Esophagus squamous epithelium (tissue), 5 donors: ENCODE data around the gene FOXO3. TPM values are rescaled to one million over a fixed set of nuclear protein-coding genes. Genes with fewer than 3 reads are reported as not detected.

Source experiments
- DNase-seq: peaks from one replicate; lab custom pipeline; 2025; lab: John Stamatoyannopoulos, UW
- H3K27ac ChIP-seq, 4 donors: fragments of 200-600 bp; sonication (generic); one replicate each; pipeline ENCODE4 v1.5.1; 2016 to 2019; ENCODE audit warnings: mild to moderate bottlenecking in 1 of 4
- H3K27me3 ChIP-seq, 4 donors: fragments of 200-600 bp; sonication (generic); 1 replicate in 3 of 4; 2 replicates in 1 of 4; pipeline versions ENCODE4 v1.5.1 to v1.6.0; 2017 to 2021; ENCODE audit warnings: antibody characterized with exemption in 1 of 4
- H3K36me3 ChIP-seq, 3 donors: fragments of 200-600 bp; sonication (generic); one replicate each; pipeline ENCODE4 v1.5.1; 2016 to 2019
- H3K4me1 ChIP-seq, 3 donors: fragments of 200-600 bp; sonication (generic); one replicate each; pipeline ENCODE4 v1.5.1; 2017 to 2019
- H3K4me3 ChIP-seq, 4 donors: fragments of 200-600 bp; sonication (generic); 1 replicate in 3 of 4; 2 replicates in 1 of 4; pipeline ENCODE4 v1.5.1; 2016 to 2019; ENCODE audit warnings: mild to moderate bottlenecking in 2 of 4, moderate library complexity in 1 of 4
- H3K9me3 ChIP-seq, 3 donors: fragments of 200-600 bp; sonication (generic); one replicate each; pipeline ENCODE4 v1.5.1; 2016 to 2019
- POLR2A ChIP-seq, 4 donors: fragments of 450-650 bp; IDR thresholded peaks; one replicate each; pipeline ENCODE4 v1.6.1; 2017; ENCODE audit warnings: antibody characterized with exemption in 4 of 4, mild to moderate bottlenecking in 4 of 4, moderate library complexity in 3 of 4
- WGBS, 2 donors: methylation state at CpG; one replicate each; pipeline ENCODE4 v1.1.5; 2018; 5-methylcytosine and 5-hydroxymethylcytosine counted together
- intact Hi-C: fragments of 100-400 bp; cut with DNase I; formaldehyde crosslinking; loops from one replicate; pipeline ENCODE4 v1.15.0; 2022
- total RNA-seq, 4 donors: library from RNA; depleted of rRNA; stranded (reverse); fragments of >200 nt; gene quantifications; one replicate each; pipeline ENCODE4 v1.1.0, GENCODE V29; 2016
- TF ChIP-seq, protein P1 (sequence below), 6 experiments: fragments of 450-650 bp in 4 of 6; fragments of 200-600 bp in 2 of 6; sonication (generic) in 2 of 6; IDR thresholded peaks; one replicate each; pipeline ENCODE4 v1.5.1; 2016 to 2019; ENCODE audit warnings: antibody characterized with exemption in 6 of 6, mild to moderate bottlenecking in 4 of 6, moderate library complexity in 4 of 6
- donor health status: DM: yes; HTN: yes; CAD: no.

FOXO3 gene
- total RNA-seq, 4 donors from 2014 or later: 30.3 to 80.7 (median 34.3) TPM

DNA sequence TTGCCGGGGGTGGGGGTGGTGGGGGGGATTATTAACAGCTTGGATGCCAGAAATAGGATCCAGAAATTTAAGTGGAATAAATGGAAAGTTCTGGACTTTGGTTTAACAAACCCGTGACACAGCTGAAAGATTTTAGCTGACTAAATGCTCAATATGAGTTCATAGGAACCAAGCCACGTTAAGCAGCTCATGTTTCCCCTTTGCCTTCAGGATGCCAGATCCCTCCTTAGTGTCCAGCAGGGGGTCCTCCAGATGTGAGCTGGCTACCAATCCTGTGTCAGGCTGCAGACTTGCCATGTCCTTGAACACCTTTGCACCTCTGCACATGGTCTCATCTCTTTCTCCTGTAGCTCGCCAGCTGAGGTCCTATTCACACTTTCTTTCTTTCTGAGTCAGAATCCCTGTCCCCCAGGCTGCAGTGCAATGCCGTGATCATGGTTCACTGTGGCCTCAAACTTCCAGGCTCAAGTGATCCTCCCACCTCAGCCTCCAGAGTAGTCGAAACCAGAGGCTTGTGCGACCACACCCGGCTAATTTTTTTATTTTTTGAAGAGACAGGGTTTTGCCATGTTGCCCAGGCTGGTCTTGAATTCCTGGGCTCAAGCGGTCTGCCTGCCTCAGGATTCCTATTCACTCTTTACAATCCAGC lies 154.2 kb downstream of the FOXO3 start:
- intact Hi-C loops: no loop called here
- TF ChIP-seq, protein P1, sequence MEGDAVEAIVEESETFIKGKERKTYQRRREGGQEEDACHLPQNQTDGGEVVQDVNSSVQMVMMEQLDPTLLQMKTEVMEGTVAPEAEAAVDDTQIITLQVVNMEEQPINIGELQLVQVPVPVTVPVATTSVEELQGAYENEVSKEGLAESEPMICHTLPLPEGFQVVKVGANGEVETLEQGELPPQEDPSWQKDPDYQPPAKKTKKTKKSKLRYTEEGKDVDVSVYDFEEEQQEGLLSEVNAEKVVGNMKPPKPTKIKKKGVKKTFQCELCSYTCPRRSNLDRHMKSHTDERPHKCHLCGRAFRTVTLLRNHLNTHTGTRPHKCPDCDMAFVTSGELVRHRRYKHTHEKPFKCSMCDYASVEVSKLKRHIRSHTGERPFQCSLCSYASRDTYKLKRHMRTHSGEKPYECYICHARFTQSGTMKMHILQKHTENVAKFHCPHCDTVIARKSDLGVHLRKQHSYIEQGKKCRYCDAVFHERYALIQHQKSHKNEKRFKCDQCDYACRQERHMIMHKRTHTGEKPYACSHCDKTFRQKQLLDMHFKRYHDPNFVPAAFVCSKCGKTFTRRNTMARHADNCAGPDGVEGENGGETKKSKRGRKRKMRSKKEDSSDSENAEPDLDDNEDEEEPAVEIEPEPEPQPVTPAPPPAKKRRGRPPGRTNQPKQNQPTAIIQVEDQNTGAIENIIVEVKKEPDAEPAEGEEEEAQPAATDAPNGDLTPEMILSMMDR (IDR thresholded peaks at IDR 0.05): no peak
- no peak for TF ChIP-seq POLR2A (IDR thresholded peaks at IDR 0.05)
- no peaks in the 10 kb centered on the region for H3K27me3 ChIP-seq
- H3K4me1 ChIP-seq: peaks cover 19 to 31% (median 28%) of the 10 kb centered on the region in 3 donors
- peak overlapping the region in 2 of 4 donors; percentile 16 to 60 for H3K27ac ChIP-seq
- H3K9me3 ChIP-seq: no peaks in the 10 kb centered on the region
- H3K36me3 ChIP-seq: no peaks in the 10 kb centered on the region
- 57 to 73% methylated on average over 5 to 9 of the region's 9 CpGs for WGBS, 2 donors
- H3K4me3 ChIP-seq: no peak overlapping the region
- DNase-seq: no peak

DNA sequence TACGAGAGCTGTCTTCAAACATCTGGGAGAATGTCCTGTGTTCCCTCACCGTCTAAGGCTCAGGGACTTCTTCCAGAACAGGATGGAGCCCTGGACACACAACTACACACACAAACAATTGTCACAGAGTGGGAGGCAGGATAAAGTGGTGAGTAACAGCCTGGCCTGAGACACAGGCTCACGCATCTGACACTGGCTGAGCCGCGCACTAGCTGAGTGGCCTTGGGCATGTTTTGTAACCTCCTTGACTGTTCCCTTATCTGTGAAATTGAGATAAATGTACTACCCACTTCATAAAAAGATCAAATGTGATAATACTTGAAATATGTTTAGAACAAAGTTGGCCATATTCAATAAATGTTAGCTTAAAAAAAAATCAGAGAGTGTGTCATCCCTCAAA lies 155.1 kb downstream of the FOXO3 start:
- Histone ChIP-seq H3K36me3 (no peaks in the 10 kb centered on the region), H3K27ac (no peak overlapping the region), H3K4me3 (no peak overlapping the region), H3K27me3 (no peaks in the 10 kb centered on the region), H3K4me1 (peaks cover 19 to 25% (median 21%) of the 10 kb centered on the region in 3 donors), H3K9me3 (no peaks in the 10 kb centered on the region)
- TF ChIP-seq, protein P1 (IDR thresholded peaks at IDR 0.05): no peak
- TF ChIP-seq POLR2A (IDR thresholded peaks at IDR 0.05): no peak
- no peak for DNase-seq
- intact Hi-C loops: no loop called here
- 83 to 86% methylated on average over 5 of the region's 5 CpGs for WGBS, 2 donors

DNA sequence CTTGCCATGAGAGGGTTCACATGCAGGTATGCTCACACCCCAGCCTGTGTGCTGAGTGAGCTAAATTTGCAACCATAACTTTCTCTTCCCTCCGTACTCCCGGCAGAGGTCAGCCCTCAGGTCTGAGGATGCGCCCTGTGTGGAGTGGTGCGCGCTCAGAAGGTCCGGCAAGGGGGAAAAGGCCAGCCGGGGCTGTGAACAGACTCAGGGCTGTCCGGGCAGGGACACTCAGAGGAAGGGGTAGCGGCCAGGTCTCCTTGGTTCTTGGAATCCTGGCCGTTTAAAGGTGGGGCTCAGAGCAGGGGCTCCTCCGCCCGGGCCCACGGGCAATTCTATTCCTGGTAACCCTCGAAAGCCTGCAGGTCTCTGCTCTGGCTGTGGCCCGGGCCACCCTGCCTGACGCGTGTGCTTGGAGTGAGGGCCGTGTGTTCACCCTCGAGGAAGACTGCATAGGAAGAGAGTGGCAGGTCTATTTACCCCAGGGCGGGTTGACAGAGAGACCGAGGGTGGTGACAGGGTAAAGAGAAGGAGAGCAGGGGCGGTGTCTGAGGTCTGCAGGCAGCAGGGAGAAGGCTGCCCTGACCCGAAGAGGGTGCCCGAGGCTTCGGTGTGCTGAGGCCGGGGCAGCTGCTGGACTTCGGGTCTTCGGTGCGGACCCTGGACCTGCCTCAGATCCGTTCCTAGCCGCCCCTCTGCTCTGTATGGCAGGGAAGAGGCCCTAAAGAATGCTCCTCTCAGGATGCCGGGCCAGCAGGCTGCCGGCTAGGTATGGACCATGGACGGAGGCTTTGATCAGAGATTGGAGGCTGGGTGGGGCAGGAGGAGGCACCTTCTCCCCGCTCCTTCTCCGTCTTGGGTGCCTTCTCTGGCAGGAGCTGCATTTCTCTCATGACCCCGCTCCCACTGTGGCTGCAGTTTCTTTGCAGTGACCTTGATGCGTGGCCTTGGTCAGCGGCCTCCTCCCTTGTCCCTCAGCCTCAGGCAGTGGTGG lies 156.4 kb downstream of the FOXO3 start:
- H3K4me1 ChIP-seq: peaks cover 19 to 25% (median 21%) of the 10 kb centered on the region in 3 donors

DNA sequence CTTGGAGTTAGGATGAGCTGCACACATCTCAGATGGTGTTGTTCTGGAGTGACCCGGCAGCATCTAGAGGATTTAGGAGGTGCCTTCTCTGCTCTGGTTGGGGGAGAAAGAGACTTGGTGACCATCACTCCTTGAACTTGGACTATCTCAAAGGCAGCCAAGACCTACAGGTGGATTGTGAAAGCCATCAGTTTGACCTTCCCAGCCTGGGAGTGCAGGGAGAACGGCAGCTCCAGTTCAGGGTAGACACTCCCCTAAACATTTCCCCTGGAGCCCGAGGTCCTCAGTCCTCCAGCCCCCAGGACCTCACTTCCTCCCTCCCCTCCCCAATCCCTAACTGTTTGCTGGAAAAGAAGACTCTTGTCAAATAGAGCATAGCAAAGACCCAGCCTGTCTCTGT lies 158.8 kb downstream of the FOXO3 start:
- peaks cover 0 to 9% (median 8%) of the 10 kb centered on the region in 3 donors for H3K9me3 ChIP-seq
- H3K27ac ChIP-seq: no peak overlapping the region
- no peaks in the 10 kb centered on the region for H3K36me3 ChIP-seq
- intact Hi-C loops: no loop called here
- 72 to 85% methylated on average over 2 of the region's 3 CpGs for WGBS, 2 donors
- no peak for DNase-seq
- TF ChIP-seq, protein P1 (IDR thresholded peaks at IDR 0.05): no peak
- TF ChIP-seq POLR2A (IDR thresholded peaks at IDR 0.05): no peak
- H3K27me3 ChIP-seq: no peaks in the 10 kb centered on the region
- no peak overlapping the region for H3K4me3 ChIP-seq
- H3K4me1 ChIP-seq: peaks cover 0 to 5% (median 4%) of the 10 kb centered on the region in 3 donors

More for the DNA sequence above, 156.4 kb downstream of the FOXO3 start:
- no peak for DNase-seq
- WGBS, 2 donors: 88 to 94% methylated on average over 11 to 26 of the region's 39 CpGs
- Histone ChIP-seq H3K4me3 (no peak overlapping the region), H3K27ac (no peak overlapping the region), H3K9me3 (no peaks in the 10 kb centered on the region), H3K27me3 (no peaks in the 10 kb centered on the region), H3K36me3 (no peaks in the 10 kb centered on the region)
- intact Hi-C loops: no loop called here
- no peak for TF ChIP-seq POLR2A (IDR thresholded peaks at IDR 0.05)
- TF ChIP-seq, protein P1 (IDR thresholded peaks at IDR 0.05): no peak

DNA sequence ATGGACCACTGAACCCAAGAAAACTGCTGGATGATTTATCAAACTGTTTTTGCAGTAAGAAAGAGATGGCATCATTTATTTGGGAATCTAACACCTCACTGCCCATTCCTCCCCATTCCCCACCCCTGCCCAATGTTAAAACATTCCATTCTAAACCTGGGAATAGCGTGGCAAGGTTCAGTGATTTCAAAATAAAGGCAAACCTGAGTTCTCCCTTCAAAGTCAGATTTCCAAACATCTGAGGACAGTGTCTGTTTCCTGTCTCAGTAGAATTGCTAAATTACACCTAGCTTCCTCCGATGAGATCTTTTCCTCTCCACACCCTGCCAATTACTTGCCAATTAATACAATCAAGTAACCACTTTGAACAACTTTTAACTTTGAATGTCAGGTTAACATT lies 160.1 kb downstream of the FOXO3 start:
- no peak for TF ChIP-seq POLR2A (IDR thresholded peaks at IDR 0.05)
- TF ChIP-seq, protein P1 (IDR thresholded peaks at IDR 0.05): no peak
- WGBS, 2 donors: 42 to 52% methylated on average over 2 of the region's 2 CpGs
- no peaks in the 10 kb centered on the region for H3K4me1 ChIP-seq
- no peaks in the 10 kb centered on the region for H3K27me3 ChIP-seq
- DNase-seq: no peak
- no peaks in the 10 kb centered on the region for H3K36me3 ChIP-seq
- H3K27ac ChIP-seq: no peak overlapping the region
- H3K4me3 ChIP-seq: no peak overlapping the region
- intact Hi-C loops: no loop called here
- peaks cover 0 to 9% (median 8%) of the 10 kb centered on the region in 3 donors for H3K9me3 ChIP-seq
